Activated naive CD4-positive, alpha-beta T cell treated with anti-CD3 and anti-CD28 coated beads, Interleukin-2, amount 50 U/mL, for 72 hours (primary cell): Measurements from ENCODE around the gene HLA-DMA. TPM values are rescaled to one million over a fixed set of nuclear protein-coding genes. Genes with fewer than 3 reads are reported as not detected.
"Not testable (repeated sequence)": the region's sequence is repeated elsewhere in the genome, so short reads cannot be mapped to it uniquely, and the experiment has no call there.

ENCODE experiments used
- ATAC-seq, 2 donors: fragments of 150-1000 bp; cut with Tn5 transposase; 2 replicates each; pipeline ENCODE4 v1.10.0; 2021; ENCODE audit warnings: mild to moderate bottlenecking in 2 of 2, moderate library complexity in 2 of 2
- DNase-seq, 2 donors: peaks; one replicate each; pipeline ENCODE4 v3.0.0; 2021 to 2022; ENCODE audit warnings: low spot score in 2 of 2
- H3K27ac Mint-ChIP-seq, 2 donors: one replicate each; pipeline ENCODE4 v1.8.0; 2022; ENCODE audit warnings: mild to moderate bottlenecking in 2 of 2, mixed read lengths in 2 of 2
- H3K36me3 Mint-ChIP-seq, 2 donors: one replicate each; pipeline ENCODE4 v1.8.0; 2022; ENCODE audit warnings: mixed read lengths in 2 of 2
- H3K9me3 Mint-ChIP-seq, 2 donors: one replicate each; pipeline ENCODE4 v1.8.0; 2022; ENCODE audit warnings: mixed read lengths in 2 of 2
- total RNA-seq, 2 donors: library from RNA; stranded (reverse); gene quantifications; one replicate each; pipeline ENCODE4 v1.2.3, GENCODE V29; 2022

The HLA-DMA gene
- total RNA-seq, 2 donors from 2014 or later = 23.0 to 33.5 TPM

GRCh38 chr6:32945953-32946352 lies 6.9 kb downstream of the HLA-DMA start:
- Mint-ChIP-seq H3K27ac (no peak overlapping the region), H3K9me3 (peaks cover 0 to 8% of the 10 kb centered on the region in 2 donors), H3K36me3 (no peaks in the 10 kb centered on the region)
- no peak for DNase-seq
- ATAC-seq = no peak

GRCh38 chr6:32945108-32945760 lies 7.7 kb downstream of the HLA-DMA start:
- no peak for DNase-seq
- peak in 1 of 2 donors; percentile 8 for ATAC-seq
- Mint-ChIP-seq H3K27ac (peak overlapping the region in 1 of 2 donors; percentile 78), H3K9me3 (peaks cover 0 to 8% of the 10 kb centered on the region in 2 donors), H3K36me3 (no peaks in the 10 kb centered on the region)

GRCh38 chr6:32943864-32944649 lies 8.8 kb downstream of the HLA-DMA start:
- Mint-ChIP-seq H3K27ac (peak overlapping the region; percentile 73 to 78), H3K9me3 (peaks cover 0 to 8% of the 10 kb centered on the region in 2 donors), H3K36me3 (no peaks in the 10 kb centered on the region)
- DNase-seq (peak in 1 of 2 donors; percentile 28), ATAC-seq (peak; percentile 50 to 65)

GRCh38 chr6:32942555-32943123 lies 10.3 kb downstream of the HLA-DMA start:
- not testable (repeated sequence) for DNase-seq, H3K36me3 Mint-ChIP-seq, ATAC-seq, H3K9me3 Mint-ChIP-seq
- H3K27ac Mint-ChIP-seq = peak overlapping the region in 1 of 2 donors; percentile 78

- peak; percentile 77 to 86 for ATAC-seq
- peaks cover 0 to 8% of the 10 kb centered on the region in 2 donors for H3K9me3 Mint-ChIP-seq
Measured at GRCh38 chr6:32941214-32941768, 11.6 kb downstream of the HLA-DMA start.

GRCh38 chr6:32940656-32941213 lies 12.2 kb downstream of the HLA-DMA start, which contains the start of gene HLA-DMB:
HLA-DMB (minus strand) TSS chr6:32941028; CDS start chr6:32940807, 221 bp downstream.
- Mint-ChIP-seq H3K9me3 (peaks cover 0 to 7% of the 10 kb centered on the region in 2 donors), H3K36me3 (no peaks in the 10 kb centered on the region), H3K27ac (peak within 1 kb of the TSS; percentile 85 to 86)
- DNase-seq (peak in 1 of 2 donors; percentile 42), ATAC-seq (peak; percentile 88 to 93)

More at GRCh38 chr6:32941214-32941768, 11.6 kb downstream of the HLA-DMA start:
- H3K36me3 Mint-ChIP-seq = no peaks in the 10 kb centered on the region
- peak overlapping the region; percentile 85 to 86 for H3K27ac Mint-ChIP-seq
- peak; percentile 35 to 62 for DNase-seq

GRCh38 chr6:32938494-32938893 lies 14.4 kb downstream of the HLA-DMA start:
- Mint-ChIP-seq H3K9me3 (no peaks in the 10 kb centered on the region), H3K27ac (no peak overlapping the region), H3K36me3 (no peaks in the 10 kb centered on the region)
- no peak for ATAC-seq
- no peak for DNase-seq

GRCh38 chr6:32937230-32937633 lies 15.7 kb downstream of the HLA-DMA start:
- no peaks in the 10 kb centered on the region for H3K9me3 Mint-ChIP-seq
- H3K36me3 Mint-ChIP-seq = no peaks in the 10 kb centered on the region
- no peak for ATAC-seq
- H3K27ac Mint-ChIP-seq = no peak overlapping the region
- no peak for DNase-seq

- Mint-ChIP-seq H3K9me3 (no peaks in the 10 kb centered on the region), H3K27ac (no peak overlapping the region), H3K36me3 (no peaks in the 10 kb centered on the region)
- no peak for DNase-seq
- ATAC-seq = no peak
Measured at GRCh38 chr6:32936239-32937152, 16.4 kb downstream of the HLA-DMA start.

GRCh38 chr6:32935551-32936238 lies 17.2 kb downstream of the HLA-DMA start:
- no peak for ATAC-seq

GRCh38 chr6:32933661-32934085 lies 19.2 kb downstream of the HLA-DMA start:
- H3K9me3 Mint-ChIP-seq = no peaks in the 10 kb centered on the region
- no peaks in the 10 kb centered on the region for H3K36me3 Mint-ChIP-seq
- ATAC-seq (peak; percentile 67 to 76), DNase-seq (peak; percentile 66 to 75)
- no peak overlapping the region for H3K27ac Mint-ChIP-seq

More at GRCh38 chr6:32935551-32936238, 17.2 kb downstream of the HLA-DMA start:
- no peaks in the 10 kb centered on the region for H3K9me3 Mint-ChIP-seq
- H3K27ac Mint-ChIP-seq = no peak overlapping the region
- H3K36me3 Mint-ChIP-seq = no peaks in the 10 kb centered on the region
- DNase-seq = no peak

- no peak for DNase-seq
- Mint-ChIP-seq H3K36me3 (no peaks in the 10 kb centered on the region), H3K9me3 (no peaks in the 10 kb centered on the region), H3K27ac (no peak overlapping the region)
- no peak for ATAC-seq
Measured at GRCh38 chr6:32932132-32932868, 20.6 kb downstream of the HLA-DMA start.

GRCh38 chr6:32931211-32931610 lies 21.7 kb downstream of the HLA-DMA start:
- H3K9me3 Mint-ChIP-seq = no peaks in the 10 kb centered on the region
- no peak for ATAC-seq
- no peak overlapping the region for H3K27ac Mint-ChIP-seq
- DNase-seq = no peak
- H3K36me3 Mint-ChIP-seq = no peaks in the 10 kb centered on the region

GRCh38 chr6:32922083-32922482 lies 30.8 kb downstream of the HLA-DMA start:
- Mint-ChIP-seq H3K36me3 (no peaks in the 10 kb centered on the region), H3K9me3 (no peaks in the 10 kb centered on the region), H3K27ac (no peak overlapping the region)
- DNase-seq (no peak), ATAC-seq (no peak)

- no peak for DNase-seq
- no peaks in the 10 kb centered on the region for H3K9me3 Mint-ChIP-seq
- H3K27ac Mint-ChIP-seq = no peak overlapping the region
- no peak for ATAC-seq
- no peaks in the 10 kb centered on the region for H3K36me3 Mint-ChIP-seq
Measured at GRCh38 chr6:32920715-32921114, 32.2 kb downstream of the HLA-DMA start.
